Esophagus muscularis mucosa (tissue), 4 donors: Measurements from ENCODE around the gene ZBTB39.

Experiments used
- CTCF ChIP-seq, 3 experiments: fragments of 200-600 bp in 2 of 3; fragments of 450-650 bp in 1 of 3; sonication (generic) in 2 of 3; IDR thresholded peaks; one replicate each; pipeline ENCODE4 v1.5.1; 2017 to 2019; ENCODE audit warnings: antibody characterized with exemption in 3 of 3, mild to moderate bottlenecking in 2 of 3, moderate library complexity in 1 of 3
- EP300 ChIP-seq: sonication (generic); formaldehyde crosslinking; IDR thresholded peaks from one replicate; pipeline ENCODE4 v1.6.1; 2017; ENCODE audit warnings: antibody characterized with exemption
- POLR2A ChIP-seq: fragments of 450-650 bp; IDR thresholded peaks from one replicate; pipeline ENCODE4 v1.6.1; 2017; ENCODE audit warnings: antibody characterized with exemption, moderate library complexity, mild to moderate bottlenecking, low read depth

GRCh38 chr12:56953314-56953713, 53.0 kb downstream of the ZBTB39 start:
- TF ChIP-seq CTCF (IDR thresholded peaks at IDR 0.05) (no peak), POLR2A (no peak), EP300 (no peak)
